ENCODE results near the gene SYNE2. TPM values are rescaled to one million over a fixed set of nuclear protein-coding genes. Genes with fewer than 3 reads are reported as not detected.

The SYNE2 gene
- polyA plus RNA-seq, 2 donors: 48.5 to 76.2 TPM

DNA sequence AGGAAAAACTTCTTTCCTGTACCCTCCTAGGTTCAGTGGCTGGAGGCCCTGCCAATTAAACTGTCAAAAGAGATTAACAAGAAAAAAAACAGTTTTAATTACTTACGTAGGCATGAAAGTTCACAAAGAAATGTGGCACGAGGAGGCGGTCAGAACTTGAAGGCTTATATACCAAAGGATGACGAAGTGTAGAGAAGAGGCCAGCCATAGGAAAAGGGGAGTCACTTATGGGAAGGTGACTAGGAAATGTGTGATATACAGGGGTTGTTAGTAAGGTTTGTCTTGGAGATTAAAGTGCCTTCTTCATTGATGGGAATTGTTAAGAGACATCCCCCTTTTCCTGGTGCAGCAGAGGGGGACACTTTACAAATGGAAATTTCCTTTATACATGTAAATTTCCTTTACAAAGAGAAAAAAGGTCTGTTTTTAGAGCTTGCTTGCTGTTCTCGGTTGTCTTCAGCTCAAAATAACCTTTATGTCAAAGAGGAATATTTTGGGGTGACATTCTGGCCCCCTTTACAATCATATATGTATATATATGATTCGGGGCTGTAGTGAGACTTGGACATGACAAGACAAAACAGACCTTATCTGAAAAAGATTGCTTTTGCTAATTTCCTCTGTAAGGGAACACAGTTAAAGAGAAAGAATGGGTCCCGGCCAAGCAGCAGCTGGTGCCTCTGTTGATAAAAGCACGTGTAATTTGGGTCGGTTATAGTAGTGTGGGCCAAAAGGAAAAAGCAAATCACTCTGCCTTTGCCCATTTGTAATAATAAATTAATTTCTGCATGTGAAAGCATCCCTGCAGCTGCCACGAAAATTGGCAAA, 38.6 kb downstream of the SYNE2 start:
- Histone ChIP-seq H3K27me3 (ENCODE audit: control insufficient read depth in 1 of 2, insufficient read depth in 2 of 2, low read length in 2 of 2) (no peaks in the 10 kb centered on the region), H3K9me3 (ENCODE audit: control insufficient read depth in 2 of 2, insufficient read depth in 1 of 2, low read depth in 1 of 2, low read length in 1 of 2) (no peaks in the 10 kb centered on the region), H3K36me3 (ENCODE audit: control insufficient read depth in 2 of 2, insufficient read depth in 2 of 2, low read length in 1 of 2) (no peaks in the 10 kb centered on the region), H3K27ac (ENCODE audit: low read depth in 2 of 2, low read length in 1 of 2) (peak overlapping the region; percentile 3 to 21), H3K4me3 (ENCODE audit: low read depth in 1 of 2, low read length in 2 of 2) (no peak overlapping the region), H3K4me1 (ENCODE audit: control insufficient read depth in 2 of 2, insufficient read depth in 2 of 2, low read length in 1 of 2) (no peaks in the 10 kb centered on the region)
- 24 to 30% methylated on average over 10 of the region's 10 CpGs for WGBS, 2 donors

DNA sequence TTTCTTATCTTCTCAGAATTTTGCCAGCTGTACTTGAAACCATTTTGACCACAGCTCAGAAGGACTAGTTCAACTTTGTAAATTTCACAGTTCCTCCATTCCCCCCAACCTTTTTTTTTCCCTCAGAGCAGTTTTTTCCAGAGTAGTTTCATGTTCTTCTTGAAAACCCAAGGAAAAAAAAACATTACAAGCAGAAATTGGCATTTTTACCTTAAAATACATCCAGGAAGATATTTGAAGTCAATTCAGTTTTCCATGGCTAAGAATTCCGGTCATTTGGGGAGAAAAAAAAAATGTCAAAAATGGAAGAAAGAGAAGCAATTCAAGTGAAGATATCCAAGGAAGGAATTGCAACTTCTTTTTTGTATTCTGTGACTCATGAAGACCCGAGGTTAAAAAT, 39.5 kb downstream of the SYNE2 start:
- Histone ChIP-seq H3K4me1 (ENCODE audit: control insufficient read depth in 2 of 2, insufficient read depth in 2 of 2, low read length in 1 of 2) (no peaks in the 10 kb centered on the region), H3K4me3 (ENCODE audit: low read depth in 1 of 2, low read length in 2 of 2) (no peak overlapping the region), H3K27me3 (ENCODE audit: control insufficient read depth in 1 of 2, insufficient read depth in 2 of 2, low read length in 2 of 2) (no peaks in the 10 kb centered on the region), H3K9me3 (ENCODE audit: control insufficient read depth in 2 of 2, insufficient read depth in 1 of 2, low read depth in 1 of 2, low read length in 1 of 2) (no peaks in the 10 kb centered on the region), H3K36me3 (ENCODE audit: control insufficient read depth in 2 of 2, insufficient read depth in 2 of 2, low read length in 1 of 2) (no peaks in the 10 kb centered on the region), H3K27ac (ENCODE audit: low read depth in 2 of 2, low read length in 1 of 2) (no peak overlapping the region)
- WGBS, 2 donors: 55 to 58% methylated on average over 2 of the region's 2 CpGs

DNA sequence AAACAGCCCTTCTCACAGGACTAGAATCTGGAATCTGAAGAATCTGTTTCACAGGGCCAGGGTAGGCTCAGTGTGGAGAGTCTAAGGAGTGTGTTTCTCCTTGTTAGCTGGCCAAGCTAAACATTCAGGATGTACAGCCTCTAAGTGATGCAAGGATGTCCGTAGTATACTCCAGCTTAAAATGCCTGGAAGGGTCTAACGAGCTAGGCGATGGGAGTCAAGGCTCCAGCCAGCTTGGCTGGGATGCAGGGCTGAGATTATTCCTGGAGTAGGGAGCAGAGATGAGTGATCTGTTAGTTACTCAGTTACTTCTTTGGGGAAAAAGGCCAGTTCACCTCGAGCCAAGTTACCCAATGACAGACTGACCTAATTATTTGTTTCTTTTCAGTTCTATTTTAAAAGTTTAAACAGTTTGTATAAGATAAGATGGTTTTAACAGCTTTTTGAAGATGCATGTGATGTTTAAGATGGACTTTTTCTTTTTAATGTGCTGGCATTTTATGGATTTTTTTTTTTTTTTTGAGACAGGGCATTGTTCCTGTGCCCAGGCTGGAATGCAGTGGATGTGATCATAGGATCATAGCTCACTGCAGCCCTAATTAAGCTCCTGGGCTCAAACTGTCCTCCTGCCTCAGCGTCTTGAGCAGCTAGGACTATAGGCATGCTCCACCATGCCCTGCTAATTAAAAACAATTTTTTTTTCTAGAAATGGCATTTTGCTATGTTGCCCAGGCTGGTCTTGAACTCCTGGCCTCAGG, 41.1 kb downstream of the SYNE2 start:
- H3K4me3 ChIP-seq (ENCODE audit: low read depth in 1 of 2, low read length in 2 of 2): no peak overlapping the region
- WGBS, 2 donors: 28 to 34% methylated on average over 5 of the region's 5 CpGs
- no peaks in the 10 kb centered on the region for H3K9me3 ChIP-seq (ENCODE audit: control insufficient read depth in 2 of 2, insufficient read depth in 1 of 2, low read depth in 1 of 2, low read length in 1 of 2)
- peak overlapping the region in 1 of 2 donors; percentile 44 for H3K27ac ChIP-seq (ENCODE audit: low read depth in 2 of 2, low read length in 1 of 2)
- H3K4me1 ChIP-seq (ENCODE audit: control insufficient read depth in 2 of 2, insufficient read depth in 2 of 2, low read length in 1 of 2): no peaks in the 10 kb centered on the region
- H3K36me3 ChIP-seq (ENCODE audit: control insufficient read depth in 2 of 2, insufficient read depth in 2 of 2, low read length in 1 of 2): no peaks in the 10 kb centered on the region
- H3K27me3 ChIP-seq (ENCODE audit: control insufficient read depth in 1 of 2, insufficient read depth in 2 of 2, low read length in 2 of 2): no peaks in the 10 kb centered on the region

DNA sequence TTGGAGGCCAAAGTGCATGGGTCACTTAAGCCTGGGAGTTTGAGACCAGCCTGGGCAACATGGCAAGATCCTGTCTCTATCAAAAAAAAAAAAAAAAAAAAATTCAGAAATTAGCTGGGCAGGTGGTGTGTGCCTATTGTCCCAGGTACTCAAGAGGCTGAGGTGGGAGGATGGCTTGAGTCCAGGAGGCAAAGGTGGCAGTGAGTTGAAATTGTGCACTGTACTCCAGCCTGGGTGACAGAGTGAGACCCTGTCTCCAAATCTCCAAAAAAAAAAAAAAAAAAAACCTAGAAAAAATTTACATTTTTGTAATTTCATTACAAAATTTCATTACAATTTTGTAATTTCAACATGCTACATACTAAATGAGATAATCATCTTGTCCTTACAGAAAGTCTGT, 42.7 kb downstream of the SYNE2 start:
- Histone ChIP-seq H3K36me3 (ENCODE audit: control insufficient read depth in 2 of 2, insufficient read depth in 2 of 2, low read length in 1 of 2) (no peaks in the 10 kb centered on the region), H3K27me3 (ENCODE audit: control insufficient read depth in 1 of 2, insufficient read depth in 2 of 2, low read length in 2 of 2) (no peaks in the 10 kb centered on the region), H3K9me3 (ENCODE audit: control insufficient read depth in 2 of 2, insufficient read depth in 1 of 2, low read depth in 1 of 2, low read length in 1 of 2) (no peaks in the 10 kb centered on the region), H3K27ac (ENCODE audit: low read depth in 2 of 2, low read length in 1 of 2) (peak overlapping the region in 1 of 2 donors; percentile 7), H3K4me3 (ENCODE audit: low read depth in 1 of 2, low read length in 2 of 2) (no peak overlapping the region), H3K4me1 (ENCODE audit: control insufficient read depth in 2 of 2, insufficient read depth in 2 of 2, low read length in 1 of 2) (no peaks in the 10 kb centered on the region)

DNA sequence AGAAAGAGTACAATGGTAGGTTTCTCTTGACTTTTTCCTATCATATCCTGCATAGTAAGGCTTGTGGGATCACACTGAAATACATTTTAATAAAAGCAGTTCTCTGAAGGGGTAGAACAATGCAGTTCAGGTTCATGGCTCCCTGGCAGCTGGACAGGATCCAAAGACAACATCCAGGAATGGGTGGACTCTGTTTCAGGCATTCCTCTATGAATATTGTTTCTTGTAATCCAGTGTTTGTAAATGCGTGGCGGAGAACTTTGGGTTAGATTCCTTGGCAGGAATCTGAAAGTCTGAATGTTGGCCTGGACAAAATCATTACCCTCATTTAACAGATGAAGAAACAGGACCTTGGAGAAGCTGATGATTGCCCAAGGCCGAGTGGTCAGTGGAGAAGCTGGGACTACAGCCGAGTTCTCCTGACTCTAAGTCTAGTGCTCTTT, 43.5 kb downstream of the SYNE2 start:
- no peaks in the 10 kb centered on the region for H3K36me3 ChIP-seq (ENCODE audit: control insufficient read depth in 2 of 2, insufficient read depth in 2 of 2, low read length in 1 of 2)
- H3K9me3 ChIP-seq (ENCODE audit: control insufficient read depth in 2 of 2, insufficient read depth in 1 of 2, low read depth in 1 of 2, low read length in 1 of 2): no peaks in the 10 kb centered on the region
- no peaks in the 10 kb centered on the region for H3K4me1 ChIP-seq (ENCODE audit: control insufficient read depth in 2 of 2, insufficient read depth in 2 of 2, low read length in 1 of 2)
- 25 to 34% methylated on average over 4 of the region's 4 CpGs for WGBS, 2 donors
- no peak overlapping the region for H3K4me3 ChIP-seq (ENCODE audit: low read depth in 1 of 2, low read length in 2 of 2)
- no peaks in the 10 kb centered on the region for H3K27me3 ChIP-seq (ENCODE audit: control insufficient read depth in 1 of 2, insufficient read depth in 2 of 2, low read length in 2 of 2)
- peak overlapping the region; percentile 40 to 52 for H3K27ac ChIP-seq (ENCODE audit: low read depth in 2 of 2, low read length in 1 of 2)

DNA sequence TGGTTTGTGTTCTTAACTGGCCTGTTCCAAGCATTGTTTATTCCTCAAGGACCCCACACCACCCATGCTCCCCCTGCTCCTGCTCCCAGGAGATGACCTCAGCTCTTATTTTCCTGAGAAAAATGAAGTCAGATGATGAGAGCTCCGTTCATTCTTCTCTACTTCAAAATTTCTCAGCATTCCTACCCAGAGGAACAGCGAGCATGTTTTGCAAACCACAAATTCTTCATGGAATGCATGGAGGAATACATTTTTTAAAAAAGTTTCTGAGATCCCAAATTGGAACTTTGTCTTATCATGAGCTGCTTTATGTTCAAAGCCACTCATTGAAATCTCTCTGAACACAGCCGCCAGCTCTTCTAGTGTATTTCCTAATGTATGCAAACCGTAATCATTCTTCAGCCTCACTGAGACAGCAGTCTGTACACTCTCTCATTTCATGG, 44.9 kb downstream of the SYNE2 start:
- Histone ChIP-seq H3K4me3 (ENCODE audit: low read depth in 1 of 2, low read length in 2 of 2) (no peak overlapping the region), H3K27me3 (ENCODE audit: control insufficient read depth in 1 of 2, insufficient read depth in 2 of 2, low read length in 2 of 2) (no peaks in the 10 kb centered on the region), H3K4me1 (ENCODE audit: control insufficient read depth in 2 of 2, insufficient read depth in 2 of 2, low read length in 1 of 2) (no peaks in the 10 kb centered on the region), H3K9me3 (ENCODE audit: control insufficient read depth in 2 of 2, insufficient read depth in 1 of 2, low read depth in 1 of 2, low read length in 1 of 2) (no peaks in the 10 kb centered on the region), H3K27ac (ENCODE audit: low read depth in 2 of 2, low read length in 1 of 2) (no peak overlapping the region), H3K36me3 (ENCODE audit: control insufficient read depth in 2 of 2, insufficient read depth in 2 of 2, low read length in 1 of 2) (no peaks in the 10 kb centered on the region)
- WGBS, 2 donors: 81 to 87% methylated on average over 4 of the region's 4 CpGs

DNA sequence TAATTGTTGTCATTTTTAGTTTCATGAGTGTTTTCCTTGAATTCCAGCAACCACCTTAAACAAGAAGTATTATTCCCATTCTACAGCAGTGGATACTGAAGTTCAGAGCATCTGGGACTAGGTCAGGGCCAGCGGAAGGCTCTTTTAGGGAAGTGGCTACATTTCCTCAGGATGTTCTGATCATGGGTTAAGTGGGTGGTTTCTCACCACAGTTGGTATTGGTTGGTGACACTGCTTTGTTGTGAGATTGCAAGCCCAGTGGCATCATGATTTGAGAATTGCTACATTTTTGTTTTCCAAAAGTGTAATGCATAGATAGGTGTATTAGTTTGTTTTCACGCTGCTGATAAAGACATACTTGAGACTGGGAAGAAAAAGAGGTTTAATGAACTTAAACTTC, 47.1 kb downstream of the SYNE2 start:
- H3K27ac ChIP-seq (ENCODE audit: low read depth in 2 of 2, low read length in 1 of 2): no peak overlapping the region
- no peaks in the 10 kb centered on the region for H3K27me3 ChIP-seq (ENCODE audit: control insufficient read depth in 1 of 2, insufficient read depth in 2 of 2, low read length in 2 of 2)
- no peak overlapping the region for H3K4me3 ChIP-seq (ENCODE audit: low read depth in 1 of 2, low read length in 2 of 2)
- no peaks in the 10 kb centered on the region for H3K9me3 ChIP-seq (ENCODE audit: control insufficient read depth in 2 of 2, insufficient read depth in 1 of 2, low read depth in 1 of 2, low read length in 1 of 2)
- H3K4me1 ChIP-seq (ENCODE audit: control insufficient read depth in 2 of 2, insufficient read depth in 2 of 2, low read length in 1 of 2): no peaks in the 10 kb centered on the region
- no peaks in the 10 kb centered on the region for H3K36me3 ChIP-seq (ENCODE audit: control insufficient read depth in 2 of 2, insufficient read depth in 2 of 2, low read length in 1 of 2)
- 82 to 83% methylated on average over 2 of the region's 2 CpGs for WGBS, 2 donors

DNA sequence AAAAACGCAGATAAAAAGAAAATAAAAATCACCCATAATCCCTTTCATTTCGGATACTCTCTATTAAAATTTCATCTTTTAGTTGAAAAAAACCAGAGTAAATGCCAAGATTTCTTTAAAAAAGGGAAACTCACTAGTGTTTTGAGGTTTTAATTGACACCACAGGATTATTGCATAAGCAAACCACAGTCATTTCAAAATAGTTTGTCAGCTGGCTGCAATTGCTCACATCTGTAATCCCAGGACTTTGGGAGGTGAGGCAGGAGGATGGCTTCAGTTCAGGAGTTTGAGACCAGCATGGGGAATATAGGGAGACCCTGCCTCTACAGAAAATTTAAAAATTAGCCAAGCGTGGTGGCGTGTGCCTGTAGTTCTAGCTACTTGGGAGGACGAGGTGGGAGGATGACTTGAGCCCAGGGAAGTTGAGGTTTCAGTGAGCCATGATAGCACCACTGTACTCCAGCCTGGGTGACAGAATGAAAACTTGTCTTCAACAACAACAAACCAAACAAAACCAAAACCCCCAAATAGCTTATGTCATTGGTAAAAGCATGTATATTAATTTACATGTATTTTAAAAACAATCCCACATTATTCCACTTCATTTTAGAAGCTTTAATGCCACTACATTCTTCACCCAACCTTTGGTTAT, 48.8 kb downstream of the SYNE2 start:
- Histone ChIP-seq H3K4me1 (ENCODE audit: control insufficient read depth in 2 of 2, insufficient read depth in 2 of 2, low read length in 1 of 2) (no peaks in the 10 kb centered on the region), H3K4me3 (ENCODE audit: low read depth in 1 of 2, low read length in 2 of 2) (no peak overlapping the region), H3K9me3 (ENCODE audit: control insufficient read depth in 2 of 2, insufficient read depth in 1 of 2, low read depth in 1 of 2, low read length in 1 of 2) (no peaks in the 10 kb centered on the region), H3K27me3 (ENCODE audit: control insufficient read depth in 1 of 2, insufficient read depth in 2 of 2, low read length in 2 of 2) (no peaks in the 10 kb centered on the region), H3K27ac (ENCODE audit: low read depth in 2 of 2, low read length in 1 of 2) (no peak overlapping the region), H3K36me3 (ENCODE audit: control insufficient read depth in 2 of 2, insufficient read depth in 2 of 2, low read length in 1 of 2) (no peaks in the 10 kb centered on the region)
- 88 to 92% methylated on average over 5 of the region's 5 CpGs for WGBS, 2 donors

DNA sequence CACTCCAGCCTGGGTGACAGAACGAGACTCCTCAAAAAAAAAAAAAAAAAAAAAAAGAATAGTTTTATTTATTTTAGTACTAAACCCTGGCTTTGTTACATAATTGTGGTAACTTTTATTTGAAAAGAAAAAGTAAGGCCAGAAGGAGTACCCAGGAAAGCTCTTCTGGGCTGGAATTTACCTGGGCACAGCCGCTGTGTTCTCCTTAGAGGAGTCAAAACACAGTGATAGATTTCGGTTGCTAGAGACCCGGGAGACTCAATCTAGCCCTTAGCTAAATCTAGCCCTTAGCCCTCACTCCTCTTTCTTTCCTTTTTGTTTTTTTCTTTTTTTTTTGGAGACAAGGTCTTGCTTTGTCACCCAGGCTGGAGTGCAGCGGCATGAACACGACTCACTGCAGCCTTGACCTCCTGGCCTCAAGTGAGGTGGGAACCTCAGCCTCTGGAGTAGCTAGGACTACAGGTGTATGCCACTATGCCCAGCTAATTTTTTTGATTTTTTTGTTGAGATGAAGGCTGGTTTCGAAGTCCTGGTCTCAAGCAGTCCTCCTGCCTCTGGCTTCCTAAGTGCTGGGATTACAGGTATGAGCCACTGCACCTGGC, 49.7 kb downstream of the SYNE2 start:
- Histone ChIP-seq H3K27ac (ENCODE audit: low read depth in 2 of 2, low read length in 1 of 2) (no peak overlapping the region), H3K9me3 (ENCODE audit: control insufficient read depth in 2 of 2, insufficient read depth in 1 of 2, low read depth in 1 of 2, low read length in 1 of 2) (no peaks in the 10 kb centered on the region), H3K36me3 (ENCODE audit: control insufficient read depth in 2 of 2, insufficient read depth in 2 of 2, low read length in 1 of 2) (no peaks in the 10 kb centered on the region), H3K4me1 (ENCODE audit: control insufficient read depth in 2 of 2, insufficient read depth in 2 of 2, low read length in 1 of 2) (peaks cover 0 to 2% of the 10 kb centered on the region in 2 donors), H3K4me3 (ENCODE audit: low read depth in 1 of 2, low read length in 2 of 2) (no peak overlapping the region), H3K27me3 (ENCODE audit: control insufficient read depth in 1 of 2, insufficient read depth in 2 of 2, low read length in 2 of 2) (no peaks in the 10 kb centered on the region)
- WGBS, 2 donors: 81 to 82% methylated on average over 7 of the region's 7 CpGs
